NCI-H82 (cell line): ENCODE measurements around the gene UBL3.

Experiments
- DNase-seq: peaks from one replicate; lab custom pipeline; 2025; lab: John Stamatoyannopoulos, UW

UBL3 gene

GRCh38 chr13:29810145-29810742 is 40.2 kb downstream of the UBL3 start:
- DNase-seq = no peak

- DNase-seq = peak; percentile 35
Observed at GRCh38 chr13:29808264-29808663, 42.2 kb downstream of the UBL3 start.

- no peak for DNase-seq
Observed at GRCh38 chr13:29805994-29806979, 44.1 kb downstream of the UBL3 start.

GRCh38 chr13:29803221-29803620 is 47.2 kb downstream of the UBL3 start:
- DNase-seq = no peak

- DNase-seq = no peak
Observed at GRCh38 chr13:29802621-29803020, 47.8 kb downstream of the UBL3 start.

- no peak for DNase-seq
Observed at GRCh38 chr13:29801737-29802305, 48.6 kb downstream of the UBL3 start.

- DNase-seq = no peak
Observed at GRCh38 chr13:29801102-29801501, 49.3 kb downstream of the UBL3 start.

GRCh38 chr13:29800687-29801086 is 49.7 kb downstream of the UBL3 start:
- DNase-seq = peak; percentile 15

- no peak for DNase-seq
Observed at GRCh38 chr13:29799041-29799440, 51.4 kb downstream of the UBL3 start.

- no peak for DNase-seq
Observed at GRCh38 chr13:29791997-29792780, 58.2 kb downstream of the UBL3 start.

GRCh38 chr13:29791508-29791907 is 58.9 kb downstream of the UBL3 start:
- DNase-seq = no peak

GRCh38 chr13:29786698-29787097 is 63.7 kb downstream of the UBL3 start:
- no peak for DNase-seq

- no peak for DNase-seq
Observed at GRCh38 chr13:29785978-29786377, 64.4 kb downstream of the UBL3 start.

- DNase-seq = no peak
Observed at GRCh38 chr13:29782798-29783197, 67.6 kb downstream of the UBL3 start.

GRCh38 chr13:29774830-29775229 is 75.6 kb downstream of the UBL3 start:
- peak; percentile 11 for DNase-seq

- peak; percentile 73 for DNase-seq
Observed at GRCh38 chr13:29771247-29771646, 79.2 kb downstream of the UBL3 start.

- DNase-seq = no peak
Observed at GRCh38 chr13:29767006-29767405, 83.4 kb downstream of the UBL3 start.

- no peak for DNase-seq
Observed at GRCh38 chr13:29763436-29764180, 86.8 kb downstream of the UBL3 start.

- no peak for DNase-seq
Observed at GRCh38 chr13:29761815-29762214, 88.6 kb downstream of the UBL3 start.

- DNase-seq = no peak
Observed at GRCh38 chr13:29761160-29761559, 89.3 kb downstream of the UBL3 start.

GRCh38 chr13:29760544-29760943 is 89.9 kb downstream of the UBL3 start:
- DNase-seq = no peak
